ENCODE results near the gene NGEF. TPM values are rescaled to one million over a fixed set of nuclear protein-coding genes. Genes with fewer than 3 reads are reported as not detected.

The NGEF gene
- total and polyA plus RNA-seq, 12 donors: 10.1 to 467 (median 46.1) TPM

- DNase-seq: peak in 1 of 7 donors; percentile 34
- 78 to 89% (median 81%) methylated on average over 15 to 20 of the region's 20 CpGs for WGBS, 4 donors
- Histone ChIP-seq H3K4me3 (no peak overlapping the region), H3K9me3 (replicated peaks in 1 of 3) (no peaks in the 10 kb centered on the region), H3K4me1 (replicated peaks in 1 of 2) (peaks cover 0 to 8% of the 10 kb centered on the region in 2 donors), H3K27me3 (no peaks in the 10 kb centered on the region), H3K27ac (no peak overlapping the region), H3K36me3 (replicated peaks in 1 of 2) (no peaks in the 10 kb centered on the region)
- TF ChIP-seq POLR2A (IDR thresholded peaks at IDR 0.05): no peak
- TF ChIP-seq, protein P1, sequence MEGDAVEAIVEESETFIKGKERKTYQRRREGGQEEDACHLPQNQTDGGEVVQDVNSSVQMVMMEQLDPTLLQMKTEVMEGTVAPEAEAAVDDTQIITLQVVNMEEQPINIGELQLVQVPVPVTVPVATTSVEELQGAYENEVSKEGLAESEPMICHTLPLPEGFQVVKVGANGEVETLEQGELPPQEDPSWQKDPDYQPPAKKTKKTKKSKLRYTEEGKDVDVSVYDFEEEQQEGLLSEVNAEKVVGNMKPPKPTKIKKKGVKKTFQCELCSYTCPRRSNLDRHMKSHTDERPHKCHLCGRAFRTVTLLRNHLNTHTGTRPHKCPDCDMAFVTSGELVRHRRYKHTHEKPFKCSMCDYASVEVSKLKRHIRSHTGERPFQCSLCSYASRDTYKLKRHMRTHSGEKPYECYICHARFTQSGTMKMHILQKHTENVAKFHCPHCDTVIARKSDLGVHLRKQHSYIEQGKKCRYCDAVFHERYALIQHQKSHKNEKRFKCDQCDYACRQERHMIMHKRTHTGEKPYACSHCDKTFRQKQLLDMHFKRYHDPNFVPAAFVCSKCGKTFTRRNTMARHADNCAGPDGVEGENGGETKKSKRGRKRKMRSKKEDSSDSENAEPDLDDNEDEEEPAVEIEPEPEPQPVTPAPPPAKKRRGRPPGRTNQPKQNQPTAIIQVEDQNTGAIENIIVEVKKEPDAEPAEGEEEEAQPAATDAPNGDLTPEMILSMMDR (IDR thresholded peaks at IDR 0.05): no peak
- intact Hi-C loops (cut with DNase I): no loop called here
These were observed 36.2 kb downstream of the NGEF start for GRCh38 chr2:232976666-232977437.

GRCh38 chr2:232976176-232976575 is 36.9 kb downstream of the NGEF start:
- TF ChIP-seq POLR2A (IDR thresholded peaks at IDR 0.05): no peak
- TF ChIP-seq, protein P1 (IDR thresholded peaks at IDR 0.05): no peak

DNA sequence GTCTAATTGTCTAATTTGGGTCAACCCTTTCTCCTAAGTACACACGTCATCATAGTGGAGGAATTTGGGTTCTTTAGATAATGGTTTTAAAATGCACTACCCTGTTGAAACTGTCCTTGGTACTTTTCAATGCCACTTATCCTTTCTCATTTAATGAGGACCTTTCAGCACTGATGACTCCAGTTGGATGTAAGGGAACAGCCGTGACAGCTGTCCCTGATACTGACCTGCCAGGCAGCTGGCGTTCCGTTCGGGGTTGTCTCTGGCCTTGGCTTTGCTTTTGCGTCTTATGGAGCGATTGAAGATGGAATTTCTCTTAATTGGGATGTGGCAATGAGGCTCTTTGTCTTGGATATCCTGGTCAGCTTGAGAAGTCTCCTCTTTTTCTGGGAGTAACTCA is 38.7 kb downstream of the NGEF start:
- Histone ChIP-seq H3K4me1 (replicated peaks in 1 of 2) (no peaks in the 10 kb centered on the region), H3K9me3 (replicated peaks in 1 of 3) (no peaks in the 10 kb centered on the region), H3K27me3 (no peaks in the 10 kb centered on the region), H3K4me3 (no peak overlapping the region), H3K36me3 (replicated peaks in 1 of 2) (no peaks in the 10 kb centered on the region), H3K27ac (no peak overlapping the region)
- TF ChIP-seq POLR2A (IDR thresholded peaks at IDR 0.05): no peak
- TF ChIP-seq, protein P1 (IDR thresholded peaks at IDR 0.05): no peak
- intact Hi-C loops (cut with DNase I): no loop called here
- peak in 3 of 7 donors; percentile 28 to 54 (median 48) for DNase-seq
- 43 to 56% (median 51%) methylated on average over 7 of the region's 7 CpGs for WGBS, 4 donors

More at GRCh38 chr2:232976176-232976575, 36.9 kb downstream of the NGEF start:
- intact Hi-C loops (cut with DNase I): no loop called here
- DNase-seq: no peak
- WGBS, 4 donors: 90 to 97% (median 93%) methylated on average over 4 of the region's 4 CpGs
- H3K4me3 ChIP-seq: no peak overlapping the region
- H3K27me3 ChIP-seq: no peaks in the 10 kb centered on the region
- peaks cover 0 to 8% of the 10 kb centered on the region in 2 donors for H3K4me1 ChIP-seq (replicated peaks in 1 of 2)
- no peak overlapping the region for H3K27ac ChIP-seq
- no peaks in the 10 kb centered on the region for H3K36me3 ChIP-seq (replicated peaks in 1 of 2)
- H3K9me3 ChIP-seq (replicated peaks in 1 of 3): no peaks in the 10 kb centered on the region

- intact Hi-C loops (cut with DNase I): no loop called here
- TF ChIP-seq, protein P1 (IDR thresholded peaks at IDR 0.05): no peak
- no peak for TF ChIP-seq POLR2A (IDR thresholded peaks at IDR 0.05)
- DNase-seq: peak in 1 of 7 donors; percentile 25
These were observed 39.3 kb downstream of the NGEF start for GRCh38 chr2:232973796-232974195.

More at GRCh38 chr2:232973796-232974195, 39.3 kb downstream of the NGEF start:
- Histone ChIP-seq H3K9me3 (replicated peaks in 1 of 3) (no peaks in the 10 kb centered on the region), H3K36me3 (replicated peaks in 1 of 2) (no peaks in the 10 kb centered on the region), H3K27me3 (no peaks in the 10 kb centered on the region), H3K27ac (no peak overlapping the region), H3K4me3 (no peak overlapping the region), H3K4me1 (replicated peaks in 1 of 2) (no peaks in the 10 kb centered on the region)
- 88 to 89% (median 89%) methylated on average over 3 of the region's 3 CpGs for WGBS, 4 donors

All from adrenal gland (tissue), 12 donors.